A549 (cell line): ENCODE results near the gene GNAT2. TPM values are rescaled to one million over a fixed set of nuclear protein-coding genes. Genes with fewer than 3 reads are reported as not detected.

Source experiments
- ATAC-seq, 2 experiments: fragments of 200-7000 bp in 1 of 2; fragments of >200 bp in 1 of 2; cut with Nextera tagmentation in 1 of 2; cut with Tn5 transposase in 1 of 2; 3 replicates each; pipeline versions ENCODE4 v1.8.0 to v1.9.1; 2018 to 2020; ENCODE audit warnings: mild to moderate bottlenecking in 1 of 2, moderate library complexity in 1 of 2
- CTCF ChIA-PET: fragments of 300-600 bp; sonication (Branson Sonifier 250); formaldehyde crosslinking; extraction: SDS; loops from one replicate; lab custom pipeline; 2021; ENCODE audit warnings: antibody characterized with exemption, inconsistent platforms; lab: Yijun Ruan, JAX
- POLR2A ChIA-PET: fragments of 350-600 bp; formaldehyde crosslinking; extraction: SDS; loops from one replicate; lab custom pipeline; 2021; ENCODE audit warnings: antibody characterized with exemption, inconsistent platforms; lab: Yijun Ruan, JAX
- DNase-seq, 2 experiments: peaks; one replicate each; pipeline versions ENCODE4 v3.0.0 to v3.0.0-alpha.2; 2011 to 2016; ENCODE audit warnings: low read depth in 1 of 2, low spot score in 1 of 2
- FAIRE-seq: peaks from 2 replicates; lab custom pipeline; 2011; peaks lifted over from hg19 to GRCh38; lab: Jason Lieb, UNC
- H3K27ac ChIP-seq, 2 experiments: fragments of >200 bp; sonication (Bioruptor Twin); formaldehyde crosslinking; 3 replicates each; pipeline ENCODE4 v1.5.1; 2016 to 2017
- H3K4me1 ChIP-seq: fragments of >200 bp; sonication (Bioruptor Twin); formaldehyde crosslinking; 3 replicates; pipeline ENCODE4 v1.6.1; 2016
- H3K4me2 ChIP-seq: fragments of >200 bp; sonication (Bioruptor Twin); formaldehyde crosslinking; 3 replicates; pipeline ENCODE4 v1.6.1; 2016
- H3K4me3 ChIP-seq: fragments of >200 bp; sonication (Bioruptor Twin); formaldehyde crosslinking; 3 replicates; pipeline ENCODE4 v1.5.1; 2016
- H3K9me3 ChIP-seq: fragments of >200 bp; sonication (Bioruptor Twin); formaldehyde crosslinking; 3 replicates; pipeline ENCODE4 v1.6.1; 2016
- CBX8 ChIP-seq: fragments of 200-600 bp; sonication (generic); IDR thresholded peaks from 2 replicates; pipeline ENCODE4 v1.6.1; 2016
- EHMT2 ChIP-seq: fragments of 200-600 bp; sonication (generic); IDR thresholded peaks from 2 replicates; pipeline ENCODE4 v1.6.1; 2016; ENCODE audit warnings: antibody characterized with exemption, low read depth, mild to moderate bottlenecking, moderate library complexity
- ESRRA ChIP-seq: fragments of 150-350 bp; IDR thresholded peaks from 2 replicates; pipeline ENCODE4 v1.6.1; 2014; ENCODE audit warnings: mild to moderate bottlenecking, low read length, borderline replicate concordance
- FOSL2 ChIP-seq, 2 experiments: fragments of 450-650 bp in 1 of 2; fragments of >200 bp in 1 of 2; sonication (Bioruptor Twin) in 1 of 2; formaldehyde crosslinking; IDR thresholded peaks; 2 replicates each; pipeline versions ENCODE4 v1.5.0 to v1.6.1; 2016 to 2020; ENCODE audit warnings: mild to moderate bottlenecking in 1 of 2, moderate library complexity in 1 of 2
- HOXB5 ChIP-seq: fragments of 250-450 bp; sonication (Bioruptor Pico); IDR thresholded peaks from 2 replicates; pipeline ENCODE4 v1.5.0; 2020; ENCODE audit warnings: mild to moderate bottlenecking, moderate library complexity
- JUN ChIP-seq, 2 experiments: fragments of >200 bp; sonication (Bioruptor Twin); formaldehyde crosslinking; IDR thresholded peaks; 2 replicates in 1 of 2; 3 replicates in 1 of 2; pipeline ENCODE4 v1.6.1; 2016 to 2017
- JUNB ChIP-seq: fragments of >200 bp; sonication (Bioruptor Twin); formaldehyde crosslinking; IDR thresholded peaks from 2 replicates; pipeline ENCODE4 v1.6.1; 2016
- KDM5A ChIP-seq: fragments of 200-600 bp; sonication (generic); IDR thresholded peaks from 2 replicates; pipeline ENCODE4 v1.6.1; 2016; ENCODE audit warnings: antibody characterized with exemption, mild to moderate bottlenecking
- MAZ ChIP-seq: fragments of 150-350 bp; IDR thresholded peaks from 2 replicates; pipeline ENCODE4 v1.6.1; 2014; ENCODE audit warnings: antibody characterized with exemption, low read depth, low read length, borderline replicate concordance
- NPAS2 ChIP-seq: fragments of 250-450 bp; sonication (Bioruptor Pico); IDR thresholded peaks from 2 replicates; pipeline ENCODE4 v1.8.0; 2022; ENCODE audit warnings: mild to moderate bottlenecking, moderate library complexity, borderline replicate concordance
- POLR2A ChIP-seq: IDR thresholded peaks from 2 replicates; pipeline ENCODE4 v1.6.1; 2012; ENCODE audit warnings: mild to moderate bottlenecking, low read length
- POLR2AphosphoS2 ChIP-seq: conservative IDR thresholded peaks from 2 replicates; pipeline ENCODE4 v1.6.1; 2012; ENCODE audit warnings: low read length, improper control_type of control experiment, inconsistent platforms
- ZC3H11A ChIP-seq: fragments of 450-650 bp; IDR thresholded peaks from 2 replicates; pipeline ENCODE4 v1.6.1; 2014; ENCODE audit warnings: antibody characterized with exemption, mild to moderate bottlenecking
- ZNF302 ChIP-seq: fragments of 250-450 bp; sonication (Bioruptor Pico); IDR thresholded peaks from 2 replicates; pipeline ENCODE4 v1.9.0; 2021; ENCODE audit warnings: inconsistent platforms, mild to moderate bottlenecking, moderate library complexity
- ZSCAN20 ChIP-seq: fragments of 250-450 bp; sonication (Bioruptor Pico); IDR thresholded peaks from 2 replicates; pipeline ENCODE4 v1.8.0; 2022; ENCODE audit warnings: mild to moderate bottlenecking, moderate library complexity
- WGBS: methylation state at CpG from one replicate; pipeline ENCODE4 v1.1.6; 2017; ENCODE audit errors: missing lambda C conversion rate; 5-methylcytosine and 5-hydroxymethylcytosine counted together
- polyA plus RNA-seq, 4 experiments: library from polyadenylated mRNA; depleted of rRNA in 3 of 4; stranded (reverse); fragments of >200 nt; fragmentation: RNase III in 1 of 4; extraction: RNeasy Plus Mini Kit Qiagen cat#74134 plus additional on column Dnase treatment in 1 of 4; gene quantifications; 2 replicates in 3 of 4; 3 replicates in 1 of 4; pipeline ENCODE4 v1.2.3, GENCODE V29; 2011 to 2017
- TF ChIP-seq, protein P1 (sequence below): fragments of >200 bp; sonication (Bioruptor Twin); formaldehyde crosslinking; IDR thresholded peaks from 2 replicates; pipeline ENCODE4 v1.6.1; 2016
- TF ChIP-seq, protein P2 (sequence below): IDR thresholded peaks from 2 replicates; pipeline ENCODE4 v1.6.1; 2012
- TF ChIP-seq, protein P3 (sequence below): fragments of 450-650 bp; IDR thresholded peaks from 2 replicates; pipeline ENCODE4 v1.6.1; 2014; ENCODE audit warnings: antibody characterized with exemption
- TF ChIP-seq, protein P4 (sequence below): IDR thresholded peaks from 2 replicates; pipeline ENCODE4 v1.6.1; 2012
- TF ChIP-seq, protein P5 (sequence below): fragments of >200 bp; sonication (Bioruptor Twin); formaldehyde crosslinking; IDR thresholded peaks from 3 replicates; pipeline ENCODE4 v1.5.1; 2016
- TF ChIP-seq, protein P6 (sequence below): fragments of >200 bp; sonication (Bioruptor Twin); formaldehyde crosslinking; IDR thresholded peaks from 3 replicates; pipeline ENCODE4 v1.6.1; 2016
- TF ChIP-seq, protein P7 (sequence below): fragments of 250-450 bp; sonication (Bioruptor Pico); IDR thresholded peaks from 2 replicates; pipeline ENCODE4 v1.5.0; 2021; ENCODE audit warnings: mild to moderate bottlenecking, moderate library complexity, borderline replicate concordance

The GNAT2 gene
- polyA plus RNA-seq, 2 of the 4 experiments (the other 2 are of a cell fraction): 0.16 to 0.25 TPM

DNA sequence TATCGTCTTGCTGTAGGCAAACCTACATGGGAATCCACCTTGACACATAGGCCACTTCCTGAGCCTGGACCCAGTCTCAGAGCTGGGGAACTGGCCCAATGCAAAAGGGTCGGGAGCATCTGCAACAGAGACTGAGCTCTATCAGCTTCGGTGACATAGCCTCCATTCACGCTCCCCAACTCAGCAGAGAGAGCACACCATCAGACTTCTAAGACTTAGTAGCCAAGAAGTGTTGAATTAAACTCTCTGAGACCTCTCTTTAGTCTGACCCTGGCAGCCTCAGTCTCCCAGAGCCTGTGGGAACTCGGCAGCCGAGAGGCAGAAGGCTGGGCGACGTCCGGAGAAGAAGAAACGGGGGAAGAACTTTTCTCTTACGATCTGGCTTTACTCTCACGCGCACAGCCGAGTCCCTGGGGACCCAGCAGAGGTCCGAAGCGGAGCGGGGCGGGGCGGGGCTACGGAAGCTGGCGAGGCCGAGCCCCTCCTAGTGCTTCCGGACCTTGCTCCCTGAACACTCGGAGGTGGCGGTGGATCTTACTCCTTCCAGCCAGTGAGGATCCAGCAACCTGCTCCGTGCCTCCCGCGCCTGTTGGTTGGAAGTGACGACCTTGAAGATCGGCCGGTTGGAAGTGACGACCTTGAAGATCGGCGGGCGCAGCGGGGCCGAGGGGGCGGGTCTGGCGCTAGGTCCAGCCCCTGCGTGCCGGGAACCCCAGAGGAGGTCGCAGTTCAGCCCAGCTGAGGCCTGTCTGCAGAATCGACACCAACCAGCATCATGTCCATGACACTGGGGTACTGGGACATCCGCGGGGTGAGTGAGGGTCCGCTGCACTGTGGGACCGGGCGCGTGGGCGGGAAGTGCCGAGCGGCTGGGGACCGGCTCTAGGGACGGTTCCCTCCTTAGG lies 36.5 kb upstream of the GNAT2 start, which contains the start of gene GSTM4:
Gene GSTM4, plus strand, starts transcription at position 485 of the 905 bp plus-strand sequence. Its CDS starts 291 bp downstream, at position 776.
- CTCF ChIA-PET: interaction anchor here (1.7 to 10.6 kb wide), 5 partner anchors 16 to 328 kb away, joined by 4 to 187 read pairs (median 5); partner anchors contain the start of gene AHCYL1
- H3K27ac ChIP-seq: peak within 1 kb of the TSS; percentile 77 to 89
- H3K4me2 ChIP-seq: peak within 1 kb of the TSS; percentile 85
- H3K4me3 ChIP-seq: peak within 1 kb of the TSS; percentile 73
- DNase-seq: peak; percentile 53 to 60
- POLR2A ChIA-PET: interaction anchor here (1.9 kb wide), 1 partner anchor 107 kb away, joined by 5 read pairs; the partner anchor contains the start of gene GNAI3
- peak; percentile 95 to 96 for ATAC-seq
- no peaks in the 10 kb centered on the region for H3K9me3 ChIP-seq
- H3K4me1 ChIP-seq: peaks cover 5% of the 10 kb centered on the region; the same call in 1 of the 3 replicates
- 0 out of 2 replicates have a peak, but pooled peaks have one; percentile 17 for TF ChIP-seq POLR2A
- TF ChIP-seq, protein P1, sequence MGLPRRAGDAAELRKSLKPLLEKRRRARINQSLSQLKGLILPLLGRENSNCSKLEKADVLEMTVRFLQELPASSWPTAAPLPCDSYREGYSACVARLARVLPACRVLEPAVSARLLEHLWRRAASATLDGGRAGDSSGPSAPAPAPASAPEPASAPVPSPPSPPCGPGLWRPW: no peak
- 0 out of 2 replicates have a peak, but pooled peaks have one; percentile 13 for TF ChIP-seq ESRRA
- no peak for TF ChIP-seq ZSCAN20 (CRISPR knock-in tag)
- TF ChIP-seq, protein P2, sequence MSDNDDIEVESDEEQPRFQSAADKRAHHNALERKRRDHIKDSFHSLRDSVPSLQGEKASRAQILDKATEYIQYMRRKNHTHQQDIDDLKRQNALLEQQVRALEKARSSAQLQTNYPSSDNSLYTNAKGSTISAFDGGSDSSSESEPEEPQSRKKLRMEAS: peak; percentile 50; the same call in 1 of the 2 replicates
- TF ChIP-seq NPAS2 (CRISPR knock-in tag): no peak
- TF ChIP-seq HOXB5 (CRISPR knock-in tag): no peak
- TF ChIP-seq EHMT2: no peak
- no peak for FAIRE-seq
- WGBS: 10% methylated on average over 14 of the region's 54 CpGs

DNA sequence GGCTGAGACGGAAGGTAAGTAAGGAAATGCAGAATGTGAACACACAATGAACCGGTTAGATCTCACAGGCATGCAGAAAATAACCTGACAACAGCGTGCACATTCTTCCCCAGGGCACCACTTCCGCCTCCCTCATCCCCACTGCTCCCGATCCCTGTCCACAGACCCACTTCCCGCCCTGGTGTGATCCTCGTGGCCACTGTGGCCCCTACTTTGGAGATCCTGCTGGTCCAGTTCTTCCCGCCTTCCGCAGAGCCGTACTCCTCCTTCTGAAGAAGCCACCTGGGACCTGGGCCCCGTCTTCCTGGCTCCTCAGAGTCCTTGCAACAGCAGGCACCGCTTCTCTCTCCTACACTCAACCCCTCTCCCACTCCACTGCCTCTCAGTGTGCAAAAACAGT lies 35.1 kb upstream of the GNAT2 start:
- H3K4me2 ChIP-seq: no peak overlapping the region
- H3K27ac ChIP-seq: no peak overlapping the region
- no peaks in the 10 kb centered on the region for H3K9me3 ChIP-seq
- H3K4me3 ChIP-seq: no peak overlapping the region
- ATAC-seq (no peak), DNase-seq (no peak), FAIRE-seq (no peak)
- H3K4me1 ChIP-seq: peaks cover 17% of the 10 kb centered on the region; the same call in 2 of the 3 replicates
- ChIA-PET POLR2A (no interaction called here), CTCF (interaction anchor here (1.7 to 10.6 kb wide), 3 partner anchors 15 to 330 kb away, joined by 5 to 187 read pairs (median 5); partner anchors contain the start of gene AHCYL1)
- 89% methylated on average over 12 of the region's 12 CpGs for WGBS
- TF ChIP-seq, protein P3, sequence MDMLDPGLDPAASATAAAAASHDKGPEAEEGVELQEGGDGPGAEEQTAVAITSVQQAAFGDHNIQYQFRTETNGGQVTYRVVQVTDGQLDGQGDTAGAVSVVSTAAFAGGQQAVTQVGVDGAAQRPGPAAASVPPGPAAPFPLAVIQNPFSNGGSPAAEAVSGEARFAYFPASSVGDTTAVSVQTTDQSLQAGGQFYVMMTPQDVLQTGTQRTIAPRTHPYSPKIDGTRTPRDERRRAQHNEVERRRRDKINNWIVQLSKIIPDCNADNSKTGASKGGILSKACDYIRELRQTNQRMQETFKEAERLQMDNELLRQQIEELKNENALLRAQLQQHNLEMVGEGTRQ: no peak
- no peak for TF ChIP-seq MAZ
- TF ChIP-seq, protein P4, sequence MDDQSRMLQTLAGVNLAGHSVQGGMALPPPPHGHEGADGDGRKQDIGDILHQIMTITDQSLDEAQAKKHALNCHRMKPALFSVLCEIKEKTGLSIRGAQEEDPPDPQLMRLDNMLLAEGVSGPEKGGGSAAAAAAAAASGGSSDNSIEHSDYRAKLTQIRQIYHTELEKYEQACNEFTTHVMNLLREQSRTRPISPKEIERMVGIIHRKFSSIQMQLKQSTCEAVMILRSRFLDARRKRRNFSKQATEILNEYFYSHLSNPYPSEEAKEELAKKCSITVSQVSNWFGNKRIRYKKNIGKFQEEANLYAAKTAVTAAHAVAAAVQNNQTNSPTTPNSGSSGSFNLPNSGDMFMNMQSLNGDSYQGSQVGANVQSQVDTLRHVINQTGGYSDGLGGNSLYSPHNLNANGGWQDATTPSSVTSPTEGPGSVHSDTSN: no peak
- no peak for TF ChIP-seq JUN (IDR thresholded peaks at IDR 0.05)
- TF ChIP-seq POLR2A: no peak
- TF ChIP-seq JUNB: no peak
- TF ChIP-seq KDM5A: no peak
- TF ChIP-seq NPAS2 (CRISPR knock-in tag): no peak
- TF ChIP-seq POLR2AphosphoS2: no peak
- no peak for TF ChIP-seq ZC3H11A
- no peak for TF ChIP-seq ZNF302 (CRISPR knock-in tag)
- TF ChIP-seq, protein P5, sequence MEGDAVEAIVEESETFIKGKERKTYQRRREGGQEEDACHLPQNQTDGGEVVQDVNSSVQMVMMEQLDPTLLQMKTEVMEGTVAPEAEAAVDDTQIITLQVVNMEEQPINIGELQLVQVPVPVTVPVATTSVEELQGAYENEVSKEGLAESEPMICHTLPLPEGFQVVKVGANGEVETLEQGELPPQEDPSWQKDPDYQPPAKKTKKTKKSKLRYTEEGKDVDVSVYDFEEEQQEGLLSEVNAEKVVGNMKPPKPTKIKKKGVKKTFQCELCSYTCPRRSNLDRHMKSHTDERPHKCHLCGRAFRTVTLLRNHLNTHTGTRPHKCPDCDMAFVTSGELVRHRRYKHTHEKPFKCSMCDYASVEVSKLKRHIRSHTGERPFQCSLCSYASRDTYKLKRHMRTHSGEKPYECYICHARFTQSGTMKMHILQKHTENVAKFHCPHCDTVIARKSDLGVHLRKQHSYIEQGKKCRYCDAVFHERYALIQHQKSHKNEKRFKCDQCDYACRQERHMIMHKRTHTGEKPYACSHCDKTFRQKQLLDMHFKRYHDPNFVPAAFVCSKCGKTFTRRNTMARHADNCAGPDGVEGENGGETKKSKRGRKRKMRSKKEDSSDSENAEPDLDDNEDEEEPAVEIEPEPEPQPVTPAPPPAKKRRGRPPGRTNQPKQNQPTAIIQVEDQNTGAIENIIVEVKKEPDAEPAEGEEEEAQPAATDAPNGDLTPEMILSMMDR: no peak
- TF ChIP-seq, protein P6, sequence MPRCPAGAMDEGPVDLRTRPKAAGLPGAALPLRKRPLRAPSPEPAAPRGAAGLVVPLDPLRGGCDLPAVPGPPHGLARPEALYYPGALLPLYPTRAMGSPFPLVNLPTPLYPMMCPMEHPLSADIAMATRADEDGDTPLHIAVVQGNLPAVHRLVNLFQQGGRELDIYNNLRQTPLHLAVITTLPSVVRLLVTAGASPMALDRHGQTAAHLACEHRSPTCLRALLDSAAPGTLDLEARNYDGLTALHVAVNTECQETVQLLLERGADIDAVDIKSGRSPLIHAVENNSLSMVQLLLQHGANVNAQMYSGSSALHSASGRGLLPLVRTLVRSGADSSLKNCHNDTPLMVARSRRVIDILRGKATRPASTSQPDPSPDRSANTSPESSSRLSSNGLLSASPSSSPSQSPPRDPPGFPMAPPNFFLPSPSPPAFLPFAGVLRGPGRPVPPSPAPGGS: no peak
- no peak for TF ChIP-seq FOSL2 (IDR thresholded peaks at IDR 0.05)
- no peak for TF ChIP-seq FOSL2 (CRISPR knock-in tag; IDR thresholded peaks at IDR 0.05)
- TF ChIP-seq, protein P7, sequence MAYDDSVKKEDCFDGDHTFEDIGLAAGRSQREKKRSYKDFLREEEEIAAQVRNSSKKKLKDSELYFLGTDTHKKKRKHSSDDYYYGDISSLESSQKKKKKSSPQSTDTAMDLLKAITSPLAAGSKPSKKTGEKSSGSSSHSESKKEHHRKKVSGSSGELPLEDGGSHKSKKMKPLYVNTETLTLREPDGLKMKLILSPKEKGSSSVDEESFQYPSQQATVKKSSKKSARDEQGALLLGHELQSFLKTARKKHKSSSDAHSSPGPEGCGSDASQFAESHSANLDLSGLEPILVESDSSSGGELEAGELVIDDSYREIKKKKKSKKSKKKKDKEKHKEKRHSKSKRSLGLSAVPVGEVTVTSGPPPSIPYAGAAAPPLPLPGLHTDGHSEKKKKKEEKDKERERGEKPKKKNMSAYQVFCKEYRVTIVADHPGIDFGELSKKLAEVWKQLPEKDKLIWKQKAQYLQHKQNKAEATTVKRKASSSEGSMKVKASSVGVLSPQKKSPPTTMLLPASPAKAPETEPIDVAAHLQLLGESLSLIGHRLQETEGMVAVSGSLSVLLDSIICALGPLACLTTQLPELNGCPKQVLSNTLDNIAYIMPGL (CRISPR knock-in tag): no peak
- TF ChIP-seq CBX8: no peak
